Stomach (tissue), 9 donors: Measurements from ENCODE around the gene CIROP. TPM values are rescaled to one million over a fixed set of nuclear protein-coding genes. Genes with fewer than 3 reads are reported as not detected.

ENCODE experiments used
- DNase-seq, 2 donors: peaks; one replicate each; pipeline versions ENCODE4 v3.0.0 to v3.0.0-alpha.2; 2013 to 2019
- H3K27ac ChIP-seq, 5 donors: fragments of 200-600 bp in 4 of 5; sonication (generic) in 4 of 5; one replicate each; pipeline ENCODE4 v1.5.1; 2013 to 2019; ENCODE audit warnings: mild to moderate bottlenecking in 1 of 5, moderate library complexity in 1 of 5
- H3K27me3 ChIP-seq, 3 donors: fragments of 200-600 bp; sonication (generic); one replicate each; pipeline ENCODE4 v1.5.1; 2017 to 2019; ENCODE audit warnings: mixed run types in 1 of 3
- H3K36me3 ChIP-seq, 4 donors: fragments of 200-600 bp; sonication (generic); 1 replicate in 3 of 4; 2 replicates in 1 of 4; pipeline ENCODE4 v1.5.1; 2016 to 2019
- H3K4me1 ChIP-seq, 4 donors: fragments of 200-600 bp; sonication (generic); one replicate each; pipeline ENCODE4 v1.5.1; 2016 to 2019
- H3K4me3 ChIP-seq, 4 donors: fragments of 200-600 bp; sonication (generic) in 3 of 4; one replicate each; pipeline ENCODE4 v1.5.1; 2016 to 2019; ENCODE audit warnings: mild to moderate bottlenecking in 1 of 4
- H3K9me3 ChIP-seq, 4 donors: fragments of 200-600 bp; sonication (generic); one replicate each; pipeline ENCODE4 v1.5.1; 2016 to 2019
- EP300 ChIP-seq: sonication (generic); formaldehyde crosslinking; IDR thresholded peaks from one replicate; pipeline ENCODE4 v1.6.1; 2017; ENCODE audit warnings: antibody characterized with exemption
- POLR2A ChIP-seq, 4 donors: fragments of 450-650 bp; IDR thresholded peaks; one replicate each; pipeline ENCODE4 v1.6.1; 2016; ENCODE audit warnings: antibody characterized with exemption in 4 of 4, control low read depth in 2 of 4, mild to moderate bottlenecking in 1 of 4, moderate library complexity in 1 of 4
- POLR2AphosphoS5 ChIP-seq, 3 donors: sonication (generic); formaldehyde crosslinking; IDR thresholded peaks; one replicate each; pipeline ENCODE4 v1.6.1; 2016; ENCODE audit warnings: antibody characterized with exemption in 3 of 3
- WGBS, 5 donors: extraction: QIAGEN DNeasy Blood & Tissue Kit in 3 of 5; methylation state at CpG; one replicate each; pipeline versions ENCODE4 v1.1.5 to v1.1.7; 2013 to 2018; 5-methylcytosine and 5-hydroxymethylcytosine counted together
- intact Hi-C: fragments of 100-400 bp; cut with DNase I; formaldehyde crosslinking; loops from one replicate; pipeline ENCODE4 v1.15.1; 2023; ENCODE audit warnings: low total_unique reads
- polyA plus RNA-seq, 3 donors: library from polyadenylated mRNA; stranded (reverse); fragments of 200-250 nt; gene quantifications; one replicate each; pipeline ENCODE4 v1.2.3, GENCODE V29; 2013
- total RNA-seq, 5 donors: library from RNA; depleted of rRNA; stranded (reverse); fragments of >200 nt; gene quantifications; one replicate each; pipeline versions ENCODE4 v1.1.0 to v1.2.3, GENCODE V29; 2014 to 2016
- TF ChIP-seq, protein P1 (sequence below), 7 experiments: fragments of 450-650 bp in 4 of 7; fragments of 200-600 bp in 3 of 7; sonication (generic) in 3 of 7; IDR thresholded peaks; one replicate each; pipeline ENCODE4 v1.5.1; 2016 to 2019; ENCODE audit warnings: antibody characterized with exemption in 7 of 7, control low read depth in 2 of 7, mild to moderate bottlenecking in 1 of 7
- donor health status: healthy with polysubstance abuse.
- donor health status: Bipolar disorder and iron deficiency.
- donor health status: healthy.

Gene CIROP
- total and polyA plus RNA-seq, 8 donors, result not detected

DNA sequence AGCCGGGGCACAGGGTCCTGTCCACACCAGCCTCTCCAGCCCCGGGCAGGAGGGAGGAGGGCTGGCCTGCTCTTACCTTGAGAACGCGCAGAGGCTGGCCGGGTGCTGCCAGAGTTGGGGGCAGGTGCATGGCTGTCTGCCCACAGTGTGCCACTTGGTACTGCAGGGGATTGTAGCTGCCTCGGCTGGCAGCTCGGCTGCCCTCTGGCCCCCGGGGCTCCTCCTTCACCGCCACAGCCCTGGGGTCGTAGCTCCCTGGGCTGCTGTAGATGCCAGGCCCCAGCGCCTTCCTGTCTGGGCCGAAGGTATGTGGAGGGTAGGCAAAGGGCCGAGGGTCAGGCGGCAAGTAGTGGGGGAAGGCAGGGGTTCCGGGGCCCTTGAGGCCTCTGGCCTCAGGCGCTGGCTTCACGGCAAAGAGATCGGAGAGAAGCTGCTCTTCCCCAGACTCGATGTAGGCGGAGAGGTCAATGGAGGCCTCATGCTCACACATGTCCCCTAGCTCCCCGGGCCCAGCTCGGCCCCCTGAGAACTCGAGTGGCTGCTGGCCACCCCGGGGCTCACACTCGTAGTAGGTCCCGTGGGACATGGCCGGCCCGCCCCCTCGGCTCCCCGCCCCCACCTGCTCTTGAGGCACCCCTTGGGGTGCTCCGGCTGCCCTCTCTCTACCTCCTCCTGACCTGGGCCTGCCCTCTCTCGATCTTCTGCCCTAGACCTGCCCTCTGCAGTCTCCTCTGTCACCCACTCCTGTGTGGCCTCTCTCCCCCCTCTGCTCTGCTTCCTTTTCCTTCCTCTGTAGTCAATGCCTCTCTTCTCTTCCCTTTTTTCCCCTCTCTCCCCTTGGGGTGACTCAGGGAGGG lies 13.9 kb upstream of the CIROP start, which contains the start of gene CEBPE:
Gene CEBPE, minus strand, starts transcription at position 750 of the 857 bp plus-strand sequence. Its CDS starts 164 bp downstream, at position 586.
- intact Hi-C loops, result no loop called here
- peak within 1 kb of the TSS in 2 of 5 donors; percentile 56 to 59 for H3K27ac ChIP-seq
- H3K27me3 ChIP-seq, result peaks cover 0 to 41% (median 0%) of the 10 kb centered on the region in 3 donors
- 76 to 92% (median 84%) methylated on average over 16 to 32 of the region's 32 CpGs for WGBS, 5 donors
- H3K36me3 ChIP-seq, result no peaks in the 10 kb centered on the region
- peak within 1 kb of the TSS in 1 of 4 donors; percentile 7 for H3K4me3 ChIP-seq
- no peaks in the 10 kb centered on the region for H3K9me3 ChIP-seq
- peaks cover 10 to 54% (median 19%) of the 10 kb centered on the region in 4 donors for H3K4me1 ChIP-seq
- DNase-seq, result no peak
- no peak for TF ChIP-seq POLR2AphosphoS5 (IDR thresholded peaks at IDR 0.05)
- TF ChIP-seq POLR2A (IDR thresholded peaks at IDR 0.05), result no peak
- no peak for TF ChIP-seq EP300
- TF ChIP-seq, protein P1, sequence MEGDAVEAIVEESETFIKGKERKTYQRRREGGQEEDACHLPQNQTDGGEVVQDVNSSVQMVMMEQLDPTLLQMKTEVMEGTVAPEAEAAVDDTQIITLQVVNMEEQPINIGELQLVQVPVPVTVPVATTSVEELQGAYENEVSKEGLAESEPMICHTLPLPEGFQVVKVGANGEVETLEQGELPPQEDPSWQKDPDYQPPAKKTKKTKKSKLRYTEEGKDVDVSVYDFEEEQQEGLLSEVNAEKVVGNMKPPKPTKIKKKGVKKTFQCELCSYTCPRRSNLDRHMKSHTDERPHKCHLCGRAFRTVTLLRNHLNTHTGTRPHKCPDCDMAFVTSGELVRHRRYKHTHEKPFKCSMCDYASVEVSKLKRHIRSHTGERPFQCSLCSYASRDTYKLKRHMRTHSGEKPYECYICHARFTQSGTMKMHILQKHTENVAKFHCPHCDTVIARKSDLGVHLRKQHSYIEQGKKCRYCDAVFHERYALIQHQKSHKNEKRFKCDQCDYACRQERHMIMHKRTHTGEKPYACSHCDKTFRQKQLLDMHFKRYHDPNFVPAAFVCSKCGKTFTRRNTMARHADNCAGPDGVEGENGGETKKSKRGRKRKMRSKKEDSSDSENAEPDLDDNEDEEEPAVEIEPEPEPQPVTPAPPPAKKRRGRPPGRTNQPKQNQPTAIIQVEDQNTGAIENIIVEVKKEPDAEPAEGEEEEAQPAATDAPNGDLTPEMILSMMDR (IDR thresholded peaks at IDR 0.05), result no peak

DNA sequence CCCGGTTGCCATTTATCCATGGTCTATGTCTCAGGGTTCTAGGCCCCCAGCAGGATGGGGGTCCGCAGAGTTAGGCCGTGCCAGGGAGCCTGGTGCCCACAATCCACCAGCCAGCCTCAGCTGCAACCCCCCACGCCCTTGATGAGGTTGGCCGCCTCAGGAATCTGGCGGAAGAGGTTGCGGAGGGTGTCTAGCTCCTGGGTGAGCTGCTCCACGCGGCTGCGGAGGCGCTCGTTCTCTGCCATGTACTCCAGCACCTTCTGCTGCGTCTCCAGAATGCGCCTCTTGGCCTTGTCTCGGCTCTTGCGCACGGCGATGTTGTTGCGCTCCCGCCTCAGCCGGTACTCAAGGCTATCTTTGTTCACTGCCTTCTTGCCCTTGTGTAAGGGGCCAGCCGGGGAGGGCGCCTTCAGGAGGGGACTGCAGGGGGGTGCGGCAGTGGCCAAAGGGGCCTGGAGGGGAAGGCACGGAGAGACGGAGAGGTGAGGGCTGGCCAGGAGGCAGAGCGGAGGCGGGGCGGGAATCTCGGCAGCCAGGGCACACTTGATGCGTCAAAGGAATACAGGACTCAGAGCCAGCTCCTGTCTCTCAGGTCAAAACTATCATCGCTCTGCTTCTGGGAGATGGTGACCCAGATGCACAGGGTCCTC lies 12.7 kb upstream of the CIROP start:
- intact Hi-C loops, result no loop called here
- 83 to 87% (median 86%) methylated on average over 31 to 32 of the region's 32 CpGs for WGBS, 5 donors
- Histone ChIP-seq H3K4me1 (peaks cover 10 to 58% (median 22%) of the 10 kb centered on the region in 4 donors), H3K27me3 (peaks cover 0 to 54% (median 5%) of the 10 kb centered on the region in 3 donors), H3K9me3 (no peaks in the 10 kb centered on the region), H3K4me3 (no peak overlapping the region), H3K36me3 (no peaks in the 10 kb centered on the region), H3K27ac (no peak overlapping the region)
- TF ChIP-seq, protein P1 (IDR thresholded peaks at IDR 0.05), result no peak
- no peak for TF ChIP-seq EP300
- TF ChIP-seq POLR2A (IDR thresholded peaks at IDR 0.05), result no peak
- no peak for TF ChIP-seq POLR2AphosphoS5 (IDR thresholded peaks at IDR 0.05)
- DNase-seq, result no peak

DNA sequence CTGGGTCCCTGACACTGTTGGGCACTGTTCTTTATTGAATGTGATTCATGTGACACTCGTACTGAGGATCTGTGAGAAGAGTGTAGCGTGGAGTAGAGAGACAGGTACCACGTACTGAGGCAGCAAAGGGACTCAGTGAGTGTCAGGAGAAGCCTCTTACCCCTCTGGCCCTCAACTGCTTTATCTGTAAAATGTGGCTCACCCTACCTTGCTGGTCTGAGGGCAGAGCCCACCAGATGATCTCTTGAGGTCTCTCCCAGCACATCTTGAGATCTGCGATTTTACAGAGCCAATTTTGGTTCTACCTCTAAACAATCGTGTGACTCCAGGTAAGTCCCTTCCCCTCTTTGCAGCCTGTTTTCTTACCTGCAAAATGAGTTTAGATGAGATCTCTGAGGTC lies 11.1 kb upstream of the CIROP start:
- Histone ChIP-seq H3K9me3 (no peaks in the 10 kb centered on the region), H3K4me3 (no peak overlapping the region), H3K36me3 (no peaks in the 10 kb centered on the region), H3K4me1 (peaks cover 1 to 44% (median 11%) of the 10 kb centered on the region in 4 donors), H3K27me3 (peaks cover 0 to 69% (median 11%) of the 10 kb centered on the region in 3 donors), H3K27ac (no peak overlapping the region)
- intact Hi-C loops, result no loop called here
- DNase-seq, result no peak
- WGBS, 5 donors, result 83 to 87% (median 85%) methylated on average over 5 of the region's 5 CpGs
- TF ChIP-seq, protein P1 (IDR thresholded peaks at IDR 0.05), result no peak
- TF ChIP-seq POLR2AphosphoS5 (IDR thresholded peaks at IDR 0.05) (no peak), POLR2A (IDR thresholded peaks at IDR 0.05) (no peak), EP300 (no peak)

DNA sequence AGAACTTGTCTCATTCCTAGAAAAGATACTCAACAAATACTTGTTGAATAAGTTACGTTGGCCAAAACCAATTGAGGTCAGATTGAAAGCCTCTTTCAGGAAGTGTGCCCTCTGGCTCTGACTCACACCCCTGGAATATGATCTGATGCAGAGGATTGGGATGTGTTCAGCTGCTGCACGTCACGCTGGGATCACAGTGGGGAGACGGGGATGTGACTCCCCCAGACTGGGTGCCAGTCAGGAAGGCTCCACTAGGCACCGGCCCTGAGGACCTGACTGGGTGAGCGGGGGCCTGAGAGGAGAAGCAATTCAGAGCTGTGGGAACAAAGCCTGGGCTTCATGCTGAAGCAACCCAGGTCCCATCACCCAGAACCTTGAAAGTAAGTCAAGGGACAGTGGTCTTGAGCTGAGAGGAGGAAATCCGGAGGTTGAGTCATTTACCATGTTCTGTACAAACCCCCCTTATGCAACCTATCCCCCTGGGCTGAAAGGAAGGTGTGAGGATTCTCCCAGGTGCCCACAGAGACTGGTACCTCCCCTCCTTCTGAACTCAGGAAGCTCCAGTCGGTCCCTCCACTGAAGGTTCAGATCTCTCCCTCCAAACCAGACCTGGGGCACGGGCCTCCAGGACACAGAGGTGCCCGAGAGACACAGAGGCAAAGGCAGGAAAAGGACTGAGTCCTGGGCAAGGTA lies 10.4 kb upstream of the CIROP start:
- H3K4me1 ChIP-seq, result peaks cover 0 to 39% (median 9%) of the 10 kb centered on the region in 4 donors
- peaks cover 0 to 77% (median 12%) of the 10 kb centered on the region in 3 donors for H3K27me3 ChIP-seq
- intact Hi-C loops, result no loop called here
- H3K36me3 ChIP-seq, result no peaks in the 10 kb centered on the region
- H3K4me3 ChIP-seq, result no peak overlapping the region
- DNase-seq, result no peak
- no peaks in the 10 kb centered on the region for H3K9me3 ChIP-seq
- H3K27ac ChIP-seq, result no peak overlapping the region
- 57 to 67% (median 62%) methylated on average over 10 of the region's 10 CpGs for whole genome bisulfite sequencing, 5 donors
- peak in 1 of 3 donors; percentile 25 for TF ChIP-seq POLR2AphosphoS5 (IDR thresholded peaks at IDR 0.05)
- TF ChIP-seq, protein P1 (IDR thresholded peaks at IDR 0.05), result no peak
